ENCODE results near the gene LRRC3.
"Not testable (repeated sequence)": the region's sequence is repeated elsewhere in the genome, so short reads cannot be mapped to it uniquely, and the experiment has no call there.

Gene LRRC3

GRCh38 chr21:44494418-44494817 lies 39.1 kb downstream of the LRRC3 start:
- DNase-seq (ENCODE audit: insufficient read length, low spot score) (no peak), FAIRE-seq (no peak)
- TF ChIP-seq POLR2A (IDR thresholded peaks at IDR 0.05; ENCODE audit: low read depth, low read length), result no peak

GRCh38 chr21:44494956-44495355 lies 39.6 kb downstream of the LRRC3 start:
- FAIRE-seq (no peak), DNase-seq (ENCODE audit: insufficient read length, low spot score) (no peak)
- TF ChIP-seq POLR2A (IDR thresholded peaks at IDR 0.05; ENCODE audit: low read depth, low read length), result no peak

- FAIRE-seq, result no peak
- no peak for DNase-seq (ENCODE audit: insufficient read length, low spot score)
- TF ChIP-seq POLR2A (IDR thresholded peaks at IDR 0.05; ENCODE audit: low read depth, low read length), result no peak
Observed at GRCh38 chr21:44495611-44496563, 40.6 kb downstream of the LRRC3 start.

GRCh38 chr21:44496564-44497550 lies 41.5 kb downstream of the LRRC3 start:
- TF ChIP-seq POLR2A (IDR thresholded peaks at IDR 0.05; ENCODE audit: low read depth, low read length), result no peak
- FAIRE-seq (no peak), DNase-seq (ENCODE audit: insufficient read length, low spot score) (no peak)

- FAIRE-seq (no peak), DNase-seq (ENCODE audit: insufficient read length, low spot score) (no peak)
- no peak for TF ChIP-seq POLR2A (IDR thresholded peaks at IDR 0.05; ENCODE audit: low read depth, low read length)
Observed at GRCh38 chr21:44497703-44498126, 42.4 kb downstream of the LRRC3 start.

GRCh38 chr21:44498280-44499210 lies 43.2 kb downstream of the LRRC3 start:
- no peak for DNase-seq (ENCODE audit: insufficient read length, low spot score)
- FAIRE-seq, result no peak
- no peak for TF ChIP-seq POLR2A (IDR thresholded peaks at IDR 0.05; ENCODE audit: low read depth, low read length)

- no peak for TF ChIP-seq POLR2A (IDR thresholded peaks at IDR 0.05; ENCODE audit: low read depth, low read length)
- no peak for FAIRE-seq
Observed at GRCh38 chr21:44499211-44499560, 43.9 kb downstream of the LRRC3 start.

GRCh38 chr21:44499631-44500030 lies 44.3 kb downstream of the LRRC3 start:
- FAIRE-seq, result no peak
- no peak for TF ChIP-seq POLR2A (IDR thresholded peaks at IDR 0.05; ENCODE audit: low read depth, low read length)
- DNase-seq (ENCODE audit: insufficient read length, low spot score), result no peak

More at GRCh38 chr21:44499211-44499560, 43.9 kb downstream of the LRRC3 start:
- DNase-seq (ENCODE audit: insufficient read length, low spot score), result no peak

GRCh38 chr21:44500111-44500510 lies 44.8 kb downstream of the LRRC3 start:
- no peak for DNase-seq (ENCODE audit: insufficient read length, low spot score)
- no peak for FAIRE-seq
- no peak for TF ChIP-seq POLR2A (IDR thresholded peaks at IDR 0.05; ENCODE audit: low read depth, low read length)

- TF ChIP-seq POLR2A (IDR thresholded peaks at IDR 0.05; ENCODE audit: low read depth, low read length), result no peak
- FAIRE-seq (no peak), DNase-seq (ENCODE audit: insufficient read length, low spot score) (no peak)
Observed at GRCh38 chr21:44502171-44502958, 47.1 kb downstream of the LRRC3 start.

- not testable (repeated sequence) for FAIRE-seq; DNase-seq (ENCODE audit: insufficient read length, low spot score)
Observed at GRCh38 chr21:44503006-44503889, 47.9 kb downstream of the LRRC3 start.

Measured in H54 (cell line).